Neuron (in vitro differentiated cells): ENCODE results near the gene TCERG1.
A peak's percentile ranks its signal among the peaks of the same experiment; 100 is the strongest.

Experiments
- H2AFZ ChIP-seq: one replicate; pipeline ENCODE4 v1.6.1; 2013; ENCODE audit warnings: low read depth, mild to moderate bottlenecking, inconsistent platforms, low read length, moderate library complexity
- H3K27me3 ChIP-seq: one replicate; pipeline ENCODE4 v1.6.1; 2013; ENCODE audit warnings: low read length; ENCODE audit not compliant: insufficient read depth
- H3K36me3 ChIP-seq: one replicate; pipeline ENCODE4 v1.6.1; 2013; ENCODE audit warnings: low read length; ENCODE audit not compliant: insufficient read depth
- H3K4me1 ChIP-seq: one replicate; pipeline ENCODE4 v1.6.1; 2013; ENCODE audit warnings: low read length; ENCODE audit not compliant: insufficient read depth
- H3K4me3 ChIP-seq: 2 replicates; pipeline ENCODE4 v1.5.1; 2013; ENCODE audit warnings: mild to moderate bottlenecking, low read length, moderate library complexity
- H3K9me3 ChIP-seq: one replicate; pipeline ENCODE4 v1.6.1; 2013; ENCODE audit warnings: low read length

The TCERG1 gene

GRCh38 chr5:146428658-146429057 lies 18.5 kb upstream of the TCERG1 start:
- Histone ChIP-seq H3K4me3 (no peak overlapping the region), H3K9me3 (no peaks in the 10 kb centered on the region), H3K4me1 (no peaks in the 10 kb centered on the region), H2AFZ (no peak overlapping the region), H3K36me3 (no peaks in the 10 kb centered on the region), H3K27me3 (peaks cover 7% of the 10 kb centered on the region)

- Histone ChIP-seq H2AFZ (no peak overlapping the region), H3K27me3 (peaks cover 22% of the 10 kb centered on the region), H3K36me3 (no peaks in the 10 kb centered on the region), H3K9me3 (no peaks in the 10 kb centered on the region), H3K4me1 (no peaks in the 10 kb centered on the region), H3K4me3 (no peak overlapping the region)
Measured at GRCh38 chr5:146440353-146440752, 6.8 kb upstream of the TCERG1 start.

- Histone ChIP-seq H3K27me3 (peaks cover 22% of the 10 kb centered on the region), H3K9me3 (no peaks in the 10 kb centered on the region), H2AFZ (no peak overlapping the region), H3K36me3 (no peaks in the 10 kb centered on the region), H3K4me3 (no peak overlapping the region), H3K4me1 (no peaks in the 10 kb centered on the region)
Measured at GRCh38 chr5:146440870-146441495, 6.2 kb upstream of the TCERG1 start.

- Histone ChIP-seq H3K36me3 (no peaks in the 10 kb centered on the region), H3K4me1 (peaks cover 2% of the 10 kb centered on the region), H3K4me3 (no peak overlapping the region), H3K27me3 (peaks cover 18% of the 10 kb centered on the region), H3K9me3 (no peaks in the 10 kb centered on the region), H2AFZ (no peak overlapping the region)
Measured at GRCh38 chr5:146441896-146442295, 5.2 kb upstream of the TCERG1 start.

GRCh38 chr5:146447734-146448380 lies 724 bp downstream of the TCERG1 start:
- peaks cover 23% of the 10 kb centered on the region for H3K4me1 ChIP-seq
- peak overlapping the region; percentile 97 for H3K4me3 ChIP-seq
- peak overlapping the region; percentile 56 for H2AFZ ChIP-seq
- no peaks in the 10 kb centered on the region for H3K36me3 ChIP-seq
- peaks cover 3% of the 10 kb centered on the region for H3K27me3 ChIP-seq
- no peaks in the 10 kb centered on the region for H3K9me3 ChIP-seq

- Histone ChIP-seq H3K36me3 (no peaks in the 10 kb centered on the region), H2AFZ (no peak overlapping the region), H3K4me3 (peak overlapping the region; percentile 97), H3K9me3 (no peaks in the 10 kb centered on the region), H3K27me3 (no peaks in the 10 kb centered on the region), H3K4me1 (peaks cover 23% of the 10 kb centered on the region)
Measured at GRCh38 chr5:146448783-146449519, 1.8 kb downstream of the TCERG1 start.

- Histone ChIP-seq H3K9me3 (no peaks in the 10 kb centered on the region), H3K36me3 (peaks cover 2% of the 10 kb centered on the region), H2AFZ (no peak overlapping the region), H3K27me3 (no peaks in the 10 kb centered on the region), H3K4me3 (no peak overlapping the region), H3K4me1 (peaks cover 23% of the 10 kb centered on the region)
Measured at GRCh38 chr5:146450002-146450401, 2.9 kb downstream of the TCERG1 start.

GRCh38 chr5:146451411-146451810 lies 4.3 kb downstream of the TCERG1 start:
- Histone ChIP-seq H3K9me3 (no peaks in the 10 kb centered on the region), H3K27me3 (no peaks in the 10 kb centered on the region), H3K36me3 (peaks cover 15% of the 10 kb centered on the region), H2AFZ (no peak overlapping the region), H3K4me3 (no peak overlapping the region), H3K4me1 (peaks cover 23% of the 10 kb centered on the region)

- H3K36me3 ChIP-seq = peaks cover 66% of the 10 kb centered on the region
- no peak overlapping the region for H2AFZ ChIP-seq
- H3K9me3 ChIP-seq = no peaks in the 10 kb centered on the region
- no peaks in the 10 kb centered on the region for H3K27me3 ChIP-seq
- H3K4me3 ChIP-seq = no peak overlapping the region
- peaks cover 4% of the 10 kb centered on the region for H3K4me1 ChIP-seq
Measured at GRCh38 chr5:146457431-146457830, 10.3 kb downstream of the TCERG1 start.

GRCh38 chr5:146458894-146459293 lies 11.8 kb downstream of the TCERG1 start:
- peaks cover 4% of the 10 kb centered on the region for H3K4me1 ChIP-seq
- H3K4me3 ChIP-seq = no peak overlapping the region
- no peaks in the 10 kb centered on the region for H3K27me3 ChIP-seq
- peaks cover 74% of the 10 kb centered on the region for H3K36me3 ChIP-seq
- H3K9me3 ChIP-seq = no peaks in the 10 kb centered on the region
- H2AFZ ChIP-seq = no peak overlapping the region

GRCh38 chr5:146461319-146461718 lies 14.2 kb downstream of the TCERG1 start:
- Histone ChIP-seq H3K9me3 (no peaks in the 10 kb centered on the region), H3K36me3 (peaks cover 80% of the 10 kb centered on the region), H3K4me3 (no peak overlapping the region), H3K4me1 (peaks cover 4% of the 10 kb centered on the region), H3K27me3 (no peaks in the 10 kb centered on the region), H2AFZ (no peak overlapping the region)

GRCh38 chr5:146463446-146463845 lies 16.3 kb downstream of the TCERG1 start:
- H3K4me3 ChIP-seq = no peak overlapping the region
- H3K27me3 ChIP-seq = no peaks in the 10 kb centered on the region
- peaks cover 24% of the 10 kb centered on the region for H3K4me1 ChIP-seq
- no peak overlapping the region for H2AFZ ChIP-seq
- peaks cover 64% of the 10 kb centered on the region for H3K36me3 ChIP-seq
- H3K9me3 ChIP-seq = no peaks in the 10 kb centered on the region

GRCh38 chr5:146466521-146467349 lies 19.6 kb downstream of the TCERG1 start:
- Histone ChIP-seq H3K9me3 (no peaks in the 10 kb centered on the region), H3K4me3 (no peak overlapping the region), H2AFZ (no peak overlapping the region), H3K27me3 (no peaks in the 10 kb centered on the region), H3K36me3 (peaks cover 55% of the 10 kb centered on the region), H3K4me1 (peaks cover 20% of the 10 kb centered on the region)
